GM12873 (cell line): ENCODE results near the gene TFIP11.

Experiments
- CTCF ChIP-seq: IDR thresholded peaks from 2 replicates; pipeline ENCODE4 v1.5.1; 2012; ENCODE audit warnings: low read depth, mild to moderate bottlenecking, moderate library complexity, low read length, control low read depth; ENCODE audit not compliant: insufficient read depth; ENCODE audit errors: missing control alignments

The TFIP11 gene

GRCh38 chr22:26474682-26475081, 37.6 kb downstream of the TFIP11 start:
- TF ChIP-seq CTCF: no peak

DNA sequence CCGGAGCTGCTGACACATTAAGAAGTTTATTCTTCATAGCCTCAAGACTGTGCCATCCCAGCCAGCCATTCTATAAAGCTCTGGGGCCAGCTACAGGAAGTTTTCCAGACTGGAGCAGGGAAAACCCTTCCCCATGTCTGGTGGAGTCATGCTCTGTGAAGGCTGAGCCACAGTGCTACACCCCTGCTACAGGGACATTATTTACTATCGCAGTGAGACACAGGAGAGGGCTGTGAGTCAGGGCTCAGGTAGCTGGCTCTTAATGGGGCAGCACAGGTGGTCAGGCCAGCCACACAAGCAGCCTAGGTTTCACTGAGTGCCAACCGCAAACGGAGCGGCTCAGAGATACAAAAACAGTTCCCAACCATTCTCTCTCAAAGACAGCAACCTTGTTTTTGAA, 40.8 kb downstream of the TFIP11 start:
- TF ChIP-seq CTCF: no peak

- TF ChIP-seq CTCF: no peak
These were observed 41.5 kb downstream of the TFIP11 start for GRCh38 chr22:26470807-26471206.

DNA sequence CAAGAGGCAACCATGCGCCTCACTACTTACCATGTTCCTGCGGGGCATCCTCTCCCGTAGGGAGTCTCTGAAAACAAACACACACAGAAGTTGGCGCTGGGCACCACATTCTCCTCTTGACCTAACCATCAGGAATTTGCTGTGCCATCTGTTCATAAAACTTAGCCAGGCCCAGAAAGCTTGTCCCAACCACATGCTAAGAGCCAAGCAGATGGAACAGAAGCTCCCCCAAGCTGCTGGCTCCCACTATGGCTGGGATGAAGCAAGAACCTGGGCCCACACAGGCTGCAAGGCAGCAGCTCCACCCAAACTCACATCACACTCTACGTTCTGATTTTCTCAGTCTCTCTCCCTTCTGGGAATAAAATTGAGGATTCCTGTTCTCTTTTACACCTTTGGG, 46.1 kb downstream of the TFIP11 start:
- no peak for TF ChIP-seq CTCF

DNA sequence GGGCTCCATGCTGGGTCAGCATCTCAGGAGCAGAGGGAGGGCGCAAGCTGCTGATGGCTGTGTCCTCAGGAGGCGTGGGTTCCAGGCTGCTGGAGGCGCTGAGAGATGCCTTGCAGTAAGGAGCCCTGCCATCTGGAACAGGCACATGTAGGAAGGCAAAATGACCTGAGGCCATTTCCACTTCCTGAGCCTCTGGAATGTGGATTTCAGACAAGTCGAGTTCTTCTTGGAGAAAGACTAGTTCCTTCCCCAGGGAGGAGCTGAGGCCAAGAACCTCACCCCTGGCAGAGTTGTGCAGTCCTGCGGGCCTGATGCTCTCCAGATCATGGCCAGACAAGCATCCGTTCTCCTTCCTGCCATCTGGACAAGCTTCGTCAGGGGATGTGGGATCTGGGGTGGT, 48.0 kb downstream of the TFIP11 start:
- TF ChIP-seq CTCF: no peak

GRCh38 chr22:26463688-26464087, 48.6 kb downstream of the TFIP11 start:
- no peak for TF ChIP-seq CTCF

- no peak for TF ChIP-seq CTCF
These were observed 49.1 kb downstream of the TFIP11 start for GRCh38 chr22:26463101-26463661.
